ENCODE data around the gene SND1. TPM values are rescaled to one million over a fixed set of nuclear protein-coding genes. Genes with fewer than 3 reads are reported as not detected.

SND1 gene
- total and polyA plus RNA-seq, 10 of the 15 experiments (the other 5 are each of a cell fraction or from before 2014, with no cell fraction given) = 52.4 to 270 (median 146) TPM

DNA sequence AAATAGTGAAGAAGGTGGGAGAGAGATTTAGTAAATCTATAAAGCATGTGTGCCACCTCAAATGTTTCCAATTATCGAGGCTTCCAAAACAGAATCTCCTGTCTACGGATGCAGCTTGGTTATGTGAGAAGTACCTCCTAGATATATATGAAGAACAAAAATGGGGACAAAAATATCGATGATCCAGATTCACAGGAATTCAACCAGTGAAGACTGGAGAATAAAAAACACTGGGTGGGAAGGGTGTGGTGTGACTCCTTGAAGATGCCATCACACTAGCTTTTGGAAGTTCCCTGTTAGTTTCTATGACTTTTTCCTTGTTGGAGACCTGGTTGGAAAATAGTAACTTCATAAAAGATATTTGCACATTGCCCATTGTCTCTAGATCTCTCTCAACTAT lies 226.8 kb downstream of the SND1 start (continued):
- TF ChIP-seq, protein P1, sequence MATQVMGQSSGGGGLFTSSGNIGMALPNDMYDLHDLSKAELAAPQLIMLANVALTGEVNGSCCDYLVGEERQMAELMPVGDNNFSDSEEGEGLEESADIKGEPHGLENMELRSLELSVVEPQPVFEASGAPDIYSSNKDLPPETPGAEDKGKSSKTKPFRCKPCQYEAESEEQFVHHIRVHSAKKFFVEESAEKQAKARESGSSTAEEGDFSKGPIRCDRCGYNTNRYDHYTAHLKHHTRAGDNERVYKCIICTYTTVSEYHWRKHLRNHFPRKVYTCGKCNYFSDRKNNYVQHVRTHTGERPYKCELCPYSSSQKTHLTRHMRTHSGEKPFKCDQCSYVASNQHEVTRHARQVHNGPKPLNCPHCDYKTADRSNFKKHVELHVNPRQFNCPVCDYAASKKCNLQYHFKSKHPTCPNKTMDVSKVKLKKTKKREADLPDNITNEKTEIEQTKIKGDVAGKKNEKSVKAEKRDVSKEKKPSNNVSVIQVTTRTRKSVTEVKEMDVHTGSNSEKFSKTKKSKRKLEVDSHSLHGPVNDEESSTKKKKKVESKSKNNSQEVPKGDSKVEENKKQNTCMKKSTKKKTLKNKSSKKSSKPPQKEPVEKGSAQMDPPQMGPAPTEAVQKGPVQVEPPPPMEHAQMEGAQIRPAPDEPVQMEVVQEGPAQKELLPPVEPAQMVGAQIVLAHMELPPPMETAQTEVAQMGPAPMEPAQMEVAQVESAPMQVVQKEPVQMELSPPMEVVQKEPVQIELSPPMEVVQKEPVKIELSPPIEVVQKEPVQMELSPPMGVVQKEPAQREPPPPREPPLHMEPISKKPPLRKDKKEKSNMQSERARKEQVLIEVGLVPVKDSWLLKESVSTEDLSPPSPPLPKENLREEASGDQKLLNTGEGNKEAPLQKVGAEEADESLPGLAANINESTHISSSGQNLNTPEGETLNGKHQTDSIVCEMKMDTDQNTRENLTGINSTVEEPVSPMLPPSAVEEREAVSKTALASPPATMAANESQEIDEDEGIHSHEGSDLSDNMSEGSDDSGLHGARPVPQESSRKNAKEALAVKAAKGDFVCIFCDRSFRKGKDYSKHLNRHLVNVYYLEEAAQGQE (IDR thresholded peaks at IDR 0.05; ENCODE audit: low read depth, low read length) = no peak
- no peak for TF ChIP-seq NFIC (IDR thresholded peaks at IDR 0.05; ENCODE audit: low read depth, low read length)
- TF ChIP-seq, protein P2, sequence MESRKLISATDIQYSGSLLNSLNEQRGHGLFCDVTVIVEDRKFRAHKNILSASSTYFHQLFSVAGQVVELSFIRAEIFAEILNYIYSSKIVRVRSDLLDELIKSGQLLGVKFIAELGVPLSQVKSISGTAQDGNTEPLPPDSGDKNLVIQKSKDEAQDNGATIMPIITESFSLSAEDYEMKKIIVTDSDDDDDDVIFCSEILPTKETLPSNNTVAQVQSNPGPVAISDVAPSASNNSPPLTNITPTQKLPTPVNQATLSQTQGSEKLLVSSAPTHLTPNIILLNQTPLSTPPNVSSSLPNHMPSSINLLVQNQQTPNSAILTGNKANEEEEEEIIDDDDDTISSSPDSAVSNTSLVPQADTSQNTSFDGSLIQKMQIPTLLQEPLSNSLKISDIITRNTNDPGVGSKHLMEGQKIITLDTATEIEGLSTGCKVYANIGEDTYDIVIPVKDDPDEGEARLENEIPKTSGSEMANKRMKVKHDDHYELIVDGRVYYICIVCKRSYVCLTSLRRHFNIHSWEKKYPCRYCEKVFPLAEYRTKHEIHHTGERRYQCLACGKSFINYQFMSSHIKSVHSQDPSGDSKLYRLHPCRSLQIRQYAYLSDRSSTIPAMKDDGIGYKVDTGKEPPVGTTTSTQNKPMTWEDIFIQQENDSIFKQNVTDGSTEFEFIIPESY (IDR thresholded peaks at IDR 0.05) = no peak

DNA sequence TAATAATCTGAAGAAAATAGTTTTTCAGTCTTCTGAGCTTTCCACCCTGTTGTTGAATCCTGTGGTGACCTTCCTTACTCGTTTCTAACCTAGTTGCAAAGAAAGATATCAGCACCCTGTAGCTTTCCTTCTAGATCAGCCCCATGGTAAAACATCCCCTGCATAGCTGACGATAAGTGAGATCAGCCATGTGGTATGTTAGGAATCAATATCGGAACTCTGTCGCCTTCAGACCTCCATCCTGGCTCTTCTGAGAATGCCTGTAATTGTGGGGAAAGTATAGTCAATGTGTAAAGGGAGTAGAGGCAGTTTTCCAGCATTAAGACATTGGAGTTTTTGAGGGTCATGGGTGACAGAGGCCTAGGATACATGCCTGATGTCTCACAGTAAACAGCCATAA lies 227.4 kb downstream of the SND1 start:
- CTCF ChIA-PET = interaction anchor here (0.7 kb wide), 1 partner anchor 330 kb away, joined by 5 read pairs; no protein-coding TSS in a partner anchor
- Histone ChIP-seq H3K9me3 (replicated peaks; ENCODE audit: control insufficient read depth, insufficient read depth, low read length) (no peaks in the 10 kb centered on the region), H3K36me3 (ENCODE audit: control insufficient read depth in 2 of 2, insufficient read depth in 2 of 2, low read length in 1 of 2) (peaks cover 2 to 3% of the 10 kb centered on the region in 2 experiments; a peak in 2 of 4 replicates), H2AFZ (ENCODE audit: control insufficient read depth, low read depth, low read length) (no peak overlapping the region), H3K27ac (ENCODE audit: control insufficient read depth, insufficient read depth) (no peak overlapping the region), H3K4me2 (ENCODE audit: control insufficient read depth, insufficient read depth) (no peak overlapping the region), H4K20me1 (ENCODE audit: control insufficient read depth, insufficient read depth) (no peaks in the 10 kb centered on the region), H3K4me1 (ENCODE audit: control insufficient read depth, insufficient read depth, low read length) (no peaks in the 10 kb centered on the region), H3K27me3 (replicated peaks in 1 of 2; ENCODE audit: control insufficient read depth in 2 of 2, insufficient read depth in 2 of 2, low read length in 1 of 2) (no peaks in the 10 kb centered on the region), H3K79me2 (ENCODE audit: control insufficient read depth, insufficient read depth, low read length) (peaks cover 6% of the 10 kb centered on the region), H3K4me3 (no peak overlapping the region), H3K9ac (ENCODE audit: control insufficient read depth, insufficient read depth, low read length) (no peak overlapping the region)
- no peak for DNase-seq (ENCODE audit: low read depth, low spot score)
- RAD21 ChIA-PET (ENCODE audit: unreplicated experiment) = no interaction called here
- SMC1A ChIA-PET (ENCODE audit: uncharacterized antibody, unreplicated experiment) = interaction anchor here (1.3 kb wide), 1 partner anchor 9 kb away, joined by 3 read pairs; no protein-coding TSS in a partner anchor
- POLR2A ChIA-PET = no interaction called here
- ATAC-seq = no peak
- FAIRE-seq = no peak
- no peak for TF ChIP-seq CBX5 (IDR thresholded peaks at IDR 0.05; ENCODE audit: low read depth)
- TF ChIP-seq NFXL1 (IDR thresholded peaks at IDR 0.05; ENCODE audit: borderline replicate concordance) = no peak
- TF ChIP-seq, protein P3, sequence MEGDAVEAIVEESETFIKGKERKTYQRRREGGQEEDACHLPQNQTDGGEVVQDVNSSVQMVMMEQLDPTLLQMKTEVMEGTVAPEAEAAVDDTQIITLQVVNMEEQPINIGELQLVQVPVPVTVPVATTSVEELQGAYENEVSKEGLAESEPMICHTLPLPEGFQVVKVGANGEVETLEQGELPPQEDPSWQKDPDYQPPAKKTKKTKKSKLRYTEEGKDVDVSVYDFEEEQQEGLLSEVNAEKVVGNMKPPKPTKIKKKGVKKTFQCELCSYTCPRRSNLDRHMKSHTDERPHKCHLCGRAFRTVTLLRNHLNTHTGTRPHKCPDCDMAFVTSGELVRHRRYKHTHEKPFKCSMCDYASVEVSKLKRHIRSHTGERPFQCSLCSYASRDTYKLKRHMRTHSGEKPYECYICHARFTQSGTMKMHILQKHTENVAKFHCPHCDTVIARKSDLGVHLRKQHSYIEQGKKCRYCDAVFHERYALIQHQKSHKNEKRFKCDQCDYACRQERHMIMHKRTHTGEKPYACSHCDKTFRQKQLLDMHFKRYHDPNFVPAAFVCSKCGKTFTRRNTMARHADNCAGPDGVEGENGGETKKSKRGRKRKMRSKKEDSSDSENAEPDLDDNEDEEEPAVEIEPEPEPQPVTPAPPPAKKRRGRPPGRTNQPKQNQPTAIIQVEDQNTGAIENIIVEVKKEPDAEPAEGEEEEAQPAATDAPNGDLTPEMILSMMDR (IDR thresholded peaks at IDR 0.05 in 2 of 3, conservative IDR thresholded peaks at IDR 0.05 in 1 of 3; ENCODE audit: control insufficient read depth in 2 of 3, extremely low read depth in 1 of 3, insufficient read depth in 1 of 3, low read depth in 3 of 3, low read length in 3 of 3) = no peak
- no TSS peak for BruUV-seq (replicated peaks)
- intact Hi-C loops (cut with micrococcal nuclease; ENCODE audit: unreplicated experiment) (no loop called here), in situ Hi-C loops (cut with MboI) (no loop called here)
- 81% methylated on average over 4 of the region's 4 CpGs for WGBS (ENCODE audit: insufficient coverage, insufficient replicate concordance, low lambda C conversion rate, missing lambda C conversion rate)

All from GM12878 (cell line).